Activated CD8-positive, alpha-beta T cell treated with anti-CD3 and anti-CD28 coated beads for 36 hours (primary cell): ENCODE results near the gene SMOC2. TPM values are rescaled to one million over a fixed set of nuclear protein-coding genes. Genes with fewer than 3 reads are reported as not detected.

Experiments
- ATAC-seq: fragments of 200-7000 bp; cut with Tn5 transposase; one replicate; pipeline ENCODE4 v1.10.0; 2021; ENCODE audit warnings: mild to moderate bottlenecking, moderate library complexity
- CTCF ChIA-PET: fragments of 350-600 bp; sonication (Branson Sonifier 250); formaldehyde crosslinking; loops from one replicate; lab custom pipeline; 2021; ENCODE audit warnings: antibody characterized with exemption; lab: Charles Lee
- POLR2A ChIA-PET: fragments of 350-600 bp; sonication (Branson Sonifier 250); formaldehyde crosslinking; loops from one replicate; lab custom pipeline; 2021; ENCODE audit warnings: antibody characterized with exemption; lab: Charles Lee
- DNase-seq: peaks from one replicate; pipeline ENCODE4 v3.0.0-alpha.2; 2020
- H3K27ac Mint-ChIP-seq: one replicate; pipeline ENCODE4 v1.8.0; 2021; ENCODE audit warnings: mild to moderate bottlenecking, mixed read lengths
- H3K27me3 Mint-ChIP-seq: one replicate; pipeline ENCODE4 v1.8.0; 2021; ENCODE audit warnings: mixed read lengths
- H3K36me3 Mint-ChIP-seq: one replicate; pipeline ENCODE4 v1.8.0; 2021; ENCODE audit warnings: low read depth, mixed read lengths
- H3K4me1 Mint-ChIP-seq: one replicate; pipeline ENCODE4 v1.8.0; 2021; ENCODE audit warnings: low read depth, mixed read lengths
- H3K4me3 Mint-ChIP-seq: one replicate; pipeline ENCODE4 v1.8.0; 2021; ENCODE audit warnings: mild to moderate bottlenecking, moderate library complexity, mixed read lengths
- H3K9me3 Mint-ChIP-seq: one replicate; pipeline ENCODE4 v1.8.0; 2021; ENCODE audit warnings: mixed read lengths
- intact Hi-C: fragments of 100-400 bp; cut with micrococcal nuclease; formaldehyde crosslinking; loops from one replicate; pipeline ENCODE4 v1.10.0; 2022
- total RNA-seq, 2 experiments: library from RNA; stranded (reverse); gene quantifications; one replicate each; pipeline ENCODE4 v1.2.3, GENCODE V29; 2021
- TF ChIP-seq, protein P1 (sequence below): fragments of 200-600 bp; IDR thresholded peaks from one replicate; pipeline ENCODE4 v1.8.0; 2022; ENCODE audit warnings: antibody characterized with exemption, mild to moderate bottlenecking

SMOC2 gene
- total RNA-seq, 2 experiments from 2014 or later: not detected

DNA sequence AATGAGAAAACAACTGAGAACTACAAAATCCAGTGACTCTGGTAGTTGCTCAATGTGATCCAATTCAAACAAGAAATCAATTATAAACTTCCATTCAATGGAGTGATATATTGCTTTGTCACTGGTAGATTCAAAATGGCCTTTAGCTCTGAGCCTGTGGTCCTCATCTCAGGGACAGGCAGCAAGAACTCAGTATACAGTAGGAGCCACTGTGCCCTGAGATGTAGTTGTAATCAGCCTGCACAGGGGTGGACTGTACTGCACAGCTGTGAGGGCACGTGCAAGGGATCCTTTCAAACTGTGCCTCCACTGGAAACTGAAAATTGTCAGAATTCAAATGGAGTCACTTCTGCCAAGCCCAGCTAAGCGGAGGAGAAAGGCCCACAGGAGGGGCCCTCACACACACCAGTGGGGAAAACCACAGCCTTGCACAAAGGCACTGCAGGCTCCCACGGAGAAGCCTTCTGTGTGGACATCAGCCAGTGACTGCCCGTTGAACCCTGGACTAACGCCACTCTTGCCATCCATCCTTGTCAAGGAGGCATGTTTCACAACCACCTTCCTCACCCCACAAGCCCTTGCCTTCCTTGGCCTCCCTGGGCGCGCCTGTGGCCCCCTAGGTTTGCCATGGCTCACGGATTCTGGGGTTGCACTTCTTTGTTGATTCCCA is 186.7 kb downstream of the SMOC2 start:
- ChIA-PET POLR2A (no interaction called here), CTCF (no interaction called here)
- TF ChIP-seq, protein P1, sequence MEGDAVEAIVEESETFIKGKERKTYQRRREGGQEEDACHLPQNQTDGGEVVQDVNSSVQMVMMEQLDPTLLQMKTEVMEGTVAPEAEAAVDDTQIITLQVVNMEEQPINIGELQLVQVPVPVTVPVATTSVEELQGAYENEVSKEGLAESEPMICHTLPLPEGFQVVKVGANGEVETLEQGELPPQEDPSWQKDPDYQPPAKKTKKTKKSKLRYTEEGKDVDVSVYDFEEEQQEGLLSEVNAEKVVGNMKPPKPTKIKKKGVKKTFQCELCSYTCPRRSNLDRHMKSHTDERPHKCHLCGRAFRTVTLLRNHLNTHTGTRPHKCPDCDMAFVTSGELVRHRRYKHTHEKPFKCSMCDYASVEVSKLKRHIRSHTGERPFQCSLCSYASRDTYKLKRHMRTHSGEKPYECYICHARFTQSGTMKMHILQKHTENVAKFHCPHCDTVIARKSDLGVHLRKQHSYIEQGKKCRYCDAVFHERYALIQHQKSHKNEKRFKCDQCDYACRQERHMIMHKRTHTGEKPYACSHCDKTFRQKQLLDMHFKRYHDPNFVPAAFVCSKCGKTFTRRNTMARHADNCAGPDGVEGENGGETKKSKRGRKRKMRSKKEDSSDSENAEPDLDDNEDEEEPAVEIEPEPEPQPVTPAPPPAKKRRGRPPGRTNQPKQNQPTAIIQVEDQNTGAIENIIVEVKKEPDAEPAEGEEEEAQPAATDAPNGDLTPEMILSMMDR: no peak
- peaks cover 1% of the 10 kb centered on the region for H3K27me3 Mint-ChIP-seq
- no peak for ATAC-seq
- H3K36me3 Mint-ChIP-seq: no peaks in the 10 kb centered on the region
- H3K27ac Mint-ChIP-seq: no peak overlapping the region
- intact Hi-C loops: no loop called here
- no peak for DNase-seq
- no peaks in the 10 kb centered on the region for H3K4me1 Mint-ChIP-seq
- H3K9me3 Mint-ChIP-seq: no peaks in the 10 kb centered on the region
- H3K4me3 Mint-ChIP-seq: no peak overlapping the region

DNA sequence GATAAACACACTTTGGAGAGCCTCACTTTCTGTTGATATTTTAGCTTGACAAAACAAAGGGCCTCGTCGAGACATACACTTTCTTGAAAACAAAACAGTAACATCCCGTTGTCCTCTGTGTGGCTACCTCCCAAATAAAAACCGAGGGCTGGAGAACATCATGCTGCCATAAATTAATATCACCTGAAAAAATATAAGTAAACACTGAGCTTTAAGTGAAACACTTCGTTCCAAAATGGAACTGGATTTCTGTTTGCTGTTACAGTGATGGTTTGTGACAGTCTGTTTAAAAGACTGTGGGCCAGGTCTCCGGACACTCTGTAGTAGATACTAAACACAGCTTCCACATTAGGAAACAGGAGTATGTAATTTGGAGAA is 187.2 kb downstream of the SMOC2 start:
- no peaks in the 10 kb centered on the region for H3K36me3 Mint-ChIP-seq
- no peaks in the 10 kb centered on the region for H3K9me3 Mint-ChIP-seq
- H3K4me1 Mint-ChIP-seq: no peaks in the 10 kb centered on the region
- POLR2A ChIA-PET: no interaction called here
- DNase-seq (no peak), ATAC-seq (no peak)
- intact Hi-C loops: no loop called here
- TF ChIP-seq, protein P1: no peak
- no peak overlapping the region for H3K4me3 Mint-ChIP-seq
- H3K27me3 Mint-ChIP-seq: peaks cover 1% of the 10 kb centered on the region
- H3K27ac Mint-ChIP-seq: no peak overlapping the region
- CTCF ChIA-PET: no interaction called here

DNA sequence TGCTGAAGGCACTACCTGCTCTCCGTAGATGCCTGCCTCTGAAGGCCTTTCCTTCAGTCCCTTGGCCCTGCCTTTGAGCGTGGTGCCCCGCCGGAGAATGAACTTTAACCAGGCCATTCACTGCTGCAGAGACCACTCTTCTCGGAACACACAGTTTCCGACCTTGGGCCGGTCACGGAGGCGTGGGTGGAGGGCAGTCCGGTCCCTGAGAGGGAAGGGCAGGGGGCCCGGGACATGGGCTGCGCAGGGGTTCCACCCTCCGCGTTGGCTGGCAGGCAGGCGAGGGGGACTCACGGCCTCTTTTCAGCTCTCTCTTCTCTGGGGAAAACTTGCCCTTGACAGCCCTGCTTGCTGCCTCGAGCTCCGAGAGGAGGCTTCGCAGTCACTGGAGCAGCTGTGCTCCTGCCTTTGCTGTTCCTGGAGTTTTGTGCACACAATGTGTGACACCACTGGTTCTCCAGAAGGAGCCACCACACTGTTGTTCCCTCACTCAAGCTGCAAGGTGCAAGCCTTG is 187.8 kb downstream of the SMOC2 start:
- no peak overlapping the region for H3K27ac Mint-ChIP-seq
- CTCF ChIA-PET: no interaction called here
- TF ChIP-seq, protein P1: no peak
- no peak overlapping the region for H3K4me3 Mint-ChIP-seq
- H3K27me3 Mint-ChIP-seq: peaks cover 3% of the 10 kb centered on the region
- POLR2A ChIA-PET: no interaction called here
- no peaks in the 10 kb centered on the region for H3K36me3 Mint-ChIP-seq
- intact Hi-C loops: no loop called here
- no peaks in the 10 kb centered on the region for H3K4me1 Mint-ChIP-seq
- H3K9me3 Mint-ChIP-seq: no peaks in the 10 kb centered on the region
- DNase-seq (no peak), ATAC-seq (no peak)

DNA sequence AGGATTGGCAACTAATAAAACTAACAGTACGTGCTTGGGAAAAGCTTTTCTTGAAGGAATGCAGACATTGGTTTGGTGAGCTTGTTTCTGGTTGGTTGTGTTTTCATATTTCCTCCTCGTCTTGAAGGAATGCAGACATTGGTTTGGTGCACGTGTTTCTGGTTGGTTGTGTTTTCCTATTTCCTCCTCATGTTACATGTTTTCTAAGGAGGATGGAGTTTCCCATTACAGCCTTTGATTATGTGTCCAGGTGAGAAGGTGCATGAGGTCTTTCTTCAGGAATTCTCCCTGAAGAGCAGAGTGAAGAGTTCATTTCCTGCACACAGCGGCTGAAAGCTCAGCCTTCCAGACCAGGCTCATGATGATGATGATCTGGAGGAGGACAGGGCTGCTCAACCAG is 190.6 kb downstream of the SMOC2 start:
- intact Hi-C loops: no loop called here
- Mint-ChIP-seq H3K9me3 (no peaks in the 10 kb centered on the region), H3K27me3 (peaks cover 8% of the 10 kb centered on the region), H3K4me3 (no peak overlapping the region), H3K36me3 (no peaks in the 10 kb centered on the region), H3K4me1 (no peaks in the 10 kb centered on the region), H3K27ac (no peak overlapping the region)
- DNase-seq: no peak
- ATAC-seq: no peak
- ChIA-PET CTCF (no interaction called here), POLR2A (no interaction called here)
- TF ChIP-seq, protein P1: no peak

DNA sequence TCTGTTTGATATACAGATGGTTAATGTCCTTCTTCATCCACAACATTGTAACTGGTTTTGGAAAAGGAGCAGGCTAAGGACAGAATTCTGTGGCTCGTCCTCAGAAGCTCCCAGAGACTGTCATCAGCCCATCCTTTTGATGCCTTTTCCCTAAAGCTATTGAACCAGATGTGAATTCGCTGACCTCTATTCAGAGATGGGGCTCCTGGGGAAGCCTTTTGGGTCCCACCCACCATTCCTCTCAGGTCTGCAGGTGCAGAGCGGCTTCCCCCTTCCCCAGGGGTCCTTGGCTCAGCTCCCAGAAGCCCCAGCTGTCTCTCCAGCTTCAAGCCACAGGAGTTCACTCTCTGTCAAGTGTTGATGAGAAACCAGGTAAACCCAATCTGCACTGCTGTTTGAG is 191.7 kb downstream of the SMOC2 start:
- TF ChIP-seq, protein P1: no peak

More for the DNA sequence above, 191.7 kb downstream of the SMOC2 start:
- H3K4me3 Mint-ChIP-seq: no peak overlapping the region
- ATAC-seq (no peak), DNase-seq (no peak)
- ChIA-PET POLR2A (no interaction called here), CTCF (interaction anchor here (1.3 kb wide), 1 partner anchor 16 kb away, joined by 3 read pairs; no protein-coding TSS in a partner anchor)
- no peak overlapping the region for H3K27ac Mint-ChIP-seq
- no peaks in the 10 kb centered on the region for H3K4me1 Mint-ChIP-seq
- H3K9me3 Mint-ChIP-seq: no peaks in the 10 kb centered on the region
- peaks cover 7% of the 10 kb centered on the region for H3K27me3 Mint-ChIP-seq
- intact Hi-C loops: no loop called here
- no peaks in the 10 kb centered on the region for H3K36me3 Mint-ChIP-seq
